C4-2B (cell line): Measurements from ENCODE around the gene AKR1C4.
A peak's percentile ranks its signal among the peaks of the same experiment; 100 is the strongest.

Source experiments
- H3K27ac ChIP-seq: fragments of 450-650 bp; 2 replicates; pipeline ENCODE4 v1.5.1; 2017
- CTCF ChIP-seq: fragments of 450-650 bp; conservative IDR thresholded peaks from 2 replicates; pipeline ENCODE4 v1.5.1; 2017; ENCODE audit warnings: mild to moderate bottlenecking
- ZFX ChIP-seq: fragments of 450-650 bp; IDR thresholded peaks from 2 replicates; pipeline ENCODE4 v1.6.1; 2017

Gene AKR1C4

GRCh38 chr10:5184987-5185775 is 11.5 kb upstream of the AKR1C4 start, which contains the start of gene AKR1C8:
Gene AKR1C8, minus strand, starts transcription at chr10:5185150. Its CDS starts 46 bp downstream, at chr10:5185104.
- TF ChIP-seq CTCF, result no peak
- TF ChIP-seq ZFX, result no peak

GRCh38 chr10:5187867-5188266 is 8.8 kb upstream of the AKR1C4 start:
- no peak overlapping the region for H3K27ac ChIP-seq
- TF ChIP-seq CTCF (no peak), ZFX (no peak)

More at GRCh38 chr10:5184987-5185775, 11.5 kb upstream of the AKR1C4 start, which contains the start of gene AKR1C8:
- H3K27ac ChIP-seq, result no peak within 1 kb of the TSS

GRCh38 chr10:5188358-5188757 is 8.3 kb upstream of the AKR1C4 start:
- no peak overlapping the region for H3K27ac ChIP-seq
- TF ChIP-seq ZFX, result no peak
- no peak for TF ChIP-seq CTCF

GRCh38 chr10:5194431-5194830 is 2.2 kb upstream of the AKR1C4 start:
- TF ChIP-seq CTCF (no peak), ZFX (no peak)
- H3K27ac ChIP-seq, result no peak overlapping the region

GRCh38 chr10:5195727-5196374 is 786 bp upstream of the AKR1C4 start:
- TF ChIP-seq CTCF (no peak), ZFX (no peak)
- no peak overlapping the region for H3K27ac ChIP-seq

- TF ChIP-seq ZFX (no peak), CTCF (no peak)
- H3K27ac ChIP-seq, result no peak overlapping the region
These were observed 1.7 kb downstream of the AKR1C4 start for GRCh38 chr10:5198386-5198785.

GRCh38 chr10:5199398-5199797 is 2.8 kb downstream of the AKR1C4 start:
- no peak overlapping the region for H3K27ac ChIP-seq
- TF ChIP-seq ZFX, result no peak
- peak; percentile 45 for TF ChIP-seq CTCF
